Keratinocyte (primary cell): Measurements from ENCODE around the gene EME2. TPM values are rescaled to one million over a fixed set of nuclear protein-coding genes. Genes with fewer than 3 reads are reported as not detected.

Experiments
- DNase-seq: peaks from one replicate; pipeline ENCODE4 v3.0.0-alpha.2; 2011; ENCODE audit warnings: low read depth, missing footprints, low spot score
- FAIRE-seq: peaks from 2 replicates; lab custom pipeline; 2011; peaks lifted over from hg19 to GRCh38; lab: Jason Lieb, UNC
- H2AFZ ChIP-seq: 2 replicates; pipeline ENCODE4 v1.6.0; 2012; ENCODE audit warnings: low read length, control low read depth, inconsistent platforms; ENCODE audit not compliant: control insufficient read depth
- H3K27ac ChIP-seq: 2 replicates; pipeline ENCODE4 v1.5.1; 2011; ENCODE audit warnings: low read length; ENCODE audit not compliant: control insufficient read depth, insufficient read depth
- H3K27me3 ChIP-seq: 3 replicates; pipeline ENCODE4 v1.6.0; 2011; ENCODE audit warnings: low read length; ENCODE audit not compliant: control insufficient read depth, insufficient read depth; ENCODE audit errors: extremely low read depth
- H3K36me3 ChIP-seq, 2 experiments: 2 replicates in 1 of 2; 3 replicates in 1 of 2; pipeline ENCODE4 v1.5.1; 2011; ENCODE audit warnings: low read length in 2 of 2, mild to moderate bottlenecking in 1 of 2; ENCODE audit not compliant: control insufficient read depth in 2 of 2, insufficient read depth in 2 of 2; ENCODE audit errors: extremely low read depth in 1 of 2
- H3K4me1 ChIP-seq: 3 replicates; pipeline ENCODE4 v1.5.1; 2011; ENCODE audit warnings: low read length; ENCODE audit not compliant: control insufficient read depth, insufficient read depth; ENCODE audit errors: extremely low read depth
- H3K4me2 ChIP-seq: 3 replicates; pipeline ENCODE4 v1.6.0; 2011; ENCODE audit warnings: low read depth, low read length; ENCODE audit not compliant: control insufficient read depth, insufficient read depth; ENCODE audit errors: extremely low read depth
- H3K4me3 ChIP-seq, 3 experiments: fragments of 200-600 bp in 1 of 3; sonication (generic) in 1 of 3; 2 replicates in 2 of 3; 3 replicates in 1 of 3; pipeline ENCODE4 v1.5.1; 2011 to 2016; ENCODE audit warnings: low read length in 3 of 3, mild to moderate bottlenecking in 3 of 3, control low read depth in 2 of 3, inconsistent platforms in 1 of 3, low read depth in 1 of 3, mixed read lengths in 1 of 3, mixed run types in 1 of 3, moderate library complexity in 1 of 3; ENCODE audit not compliant: control insufficient read depth in 2 of 3, insufficient read depth in 2 of 3; ENCODE audit errors: extremely low read depth in 1 of 3
- H3K79me2 ChIP-seq: 2 replicates; pipeline ENCODE4 v1.6.0; 2012; ENCODE audit warnings: low read length; ENCODE audit not compliant: control insufficient read depth, insufficient read depth
- H3K9ac ChIP-seq: 3 replicates; pipeline ENCODE4 v1.6.0; 2011; ENCODE audit warnings: low read length; ENCODE audit not compliant: control insufficient read depth, insufficient read depth; ENCODE audit errors: extremely low read depth
- H3K9me1 ChIP-seq: 3 replicates; pipeline ENCODE4 v1.6.0; 2011; ENCODE audit warnings: low read length; ENCODE audit not compliant: control insufficient read depth, insufficient read depth; ENCODE audit errors: extremely low read depth
- H3K9me3 ChIP-seq: 2 replicates; pipeline ENCODE4 v1.5.1; 2012; ENCODE audit warnings: low read depth, low read length; ENCODE audit not compliant: control insufficient read depth
- H4K20me1 ChIP-seq: 3 replicates; pipeline ENCODE4 v1.6.0; 2011; ENCODE audit warnings: low read length; ENCODE audit not compliant: control insufficient read depth, insufficient read depth; ENCODE audit errors: extremely low read depth
- EZH2 ChIP-seq: IDR thresholded peaks from one replicate; pipeline ENCODE4 v1.6.1; 2012; ENCODE audit warnings: inconsistent platforms, mild to moderate bottlenecking, low read length, moderate library complexity
- dilution Hi-C: fragments of 300-500 bp; cut with MboI; formaldehyde crosslinking; loops from one replicate; pipeline ENCODE4 v1.7.0; 2020; ENCODE audit warnings: low sequenced_read_pairs; ENCODE audit not compliant: extremely low pct_ligation_motif_present
- polyA plus RNA-seq, 5 experiments: library from polyadenylated mRNA; depleted of rRNA in 3 of 5; stranded (reverse) in 3 of 5; stranded (forward) in 1 of 5; unstranded in 1 of 5; fragments of >200 nt; gene quantifications; 1 replicate in 1 of 5; 2 replicates in 3 of 5; 3 replicates in 1 of 5; pipeline versions ENCODE4 v1.2.1 to v1.2.3, GENCODE V29; 2011 to 2012; ENCODE audit warnings: missing spikeins in 2 of 5, low read depth in 1 of 5, low replicate concordance in 1 of 5
- TF ChIP-seq, protein P1 (sequence below), 3 experiments: IDR thresholded peaks in 1 of 3; conservative IDR thresholded peaks in 1 of 3; optimal IDR thresholded peaks in 1 of 3; 2 replicates in 2 of 3; 3 replicates in 1 of 3; pipeline versions ENCODE3 to v1.5.1; 2011; ENCODE audit warnings: low read length in 3 of 3, mild to moderate bottlenecking in 3 of 3, moderate library complexity in 2 of 3, control low read depth in 1 of 3, inconsistent platforms in 1 of 3; ENCODE audit not compliant: insufficient read depth in 2 of 3; ENCODE audit errors: extremely low read depth in 1 of 3

EME2 gene
- polyA plus RNA-seq, 1 donor (not counting 4 experiments of a cell fraction or from before 2014, with no cell fraction given), result 6.3 TPM

DNA sequence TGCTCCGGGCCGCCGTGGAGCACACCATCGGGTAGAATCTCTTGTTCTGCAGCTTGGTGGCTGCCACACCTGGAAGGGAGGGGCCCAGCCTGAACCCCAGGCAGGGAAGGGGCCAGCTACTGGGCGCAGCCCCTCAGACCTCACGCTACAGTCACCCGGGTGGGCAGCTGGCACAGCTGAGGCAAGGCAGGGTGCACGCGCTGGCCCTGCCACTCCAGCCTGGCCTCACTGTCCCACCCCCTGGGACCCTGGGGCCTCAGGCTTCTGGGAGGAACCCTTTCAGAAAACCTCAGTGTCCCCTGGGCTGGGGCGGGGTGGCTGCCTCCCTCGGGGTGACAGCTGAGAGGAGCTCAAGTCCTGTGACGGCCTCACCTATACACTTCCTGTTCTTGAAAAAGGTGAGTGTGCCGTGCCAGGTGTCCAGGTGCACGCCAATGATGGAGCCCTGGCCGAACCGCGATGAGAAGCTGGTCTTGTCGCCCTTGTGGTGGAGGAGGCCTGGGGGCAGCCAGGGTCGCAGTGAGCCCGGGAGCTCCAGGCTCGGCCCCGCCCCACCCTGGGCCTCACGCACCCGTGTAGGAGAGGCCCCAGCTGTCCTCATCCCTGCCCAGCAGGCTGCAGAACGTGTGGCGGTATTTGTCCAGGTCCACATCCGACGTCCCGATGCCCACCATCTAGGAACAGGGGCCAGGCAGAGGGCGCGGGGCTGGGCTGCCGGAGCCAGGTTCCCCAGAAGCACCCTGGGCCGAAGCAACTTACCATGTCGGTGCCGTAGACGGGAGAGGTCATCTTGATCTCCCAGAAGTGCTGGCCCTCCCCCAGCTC, 5.0 kb downstream of the EME2 start:
- H3K27me3 ChIP-seq, result no peaks in the 10 kb centered on the region
- H3K36me3 ChIP-seq, result peaks cover 3 to 16% of the 10 kb centered on the region in 2 experiments
- no peak overlapping the region for H3K4me2 ChIP-seq
- no peak overlapping the region for H3K4me3 ChIP-seq
- peaks cover 19% of the 10 kb centered on the region for H3K4me1 ChIP-seq
- H3K79me2 ChIP-seq, result peaks cover 26% of the 10 kb centered on the region
- H3K9me3 ChIP-seq, result no peaks in the 10 kb centered on the region
- DNase-seq (no peak), FAIRE-seq (no peak)
- H3K9ac ChIP-seq, result no peak overlapping the region
- peaks cover 4% of the 10 kb centered on the region for H3K9me1 ChIP-seq
- no peak for TF ChIP-seq EZH2
- no peak overlapping the region for H3K27ac ChIP-seq
- dilution Hi-C loops, result no loop called here
- H4K20me1 ChIP-seq, result peaks cover 2% of the 10 kb centered on the region
- H2AFZ ChIP-seq, result no peak overlapping the region

DNA sequence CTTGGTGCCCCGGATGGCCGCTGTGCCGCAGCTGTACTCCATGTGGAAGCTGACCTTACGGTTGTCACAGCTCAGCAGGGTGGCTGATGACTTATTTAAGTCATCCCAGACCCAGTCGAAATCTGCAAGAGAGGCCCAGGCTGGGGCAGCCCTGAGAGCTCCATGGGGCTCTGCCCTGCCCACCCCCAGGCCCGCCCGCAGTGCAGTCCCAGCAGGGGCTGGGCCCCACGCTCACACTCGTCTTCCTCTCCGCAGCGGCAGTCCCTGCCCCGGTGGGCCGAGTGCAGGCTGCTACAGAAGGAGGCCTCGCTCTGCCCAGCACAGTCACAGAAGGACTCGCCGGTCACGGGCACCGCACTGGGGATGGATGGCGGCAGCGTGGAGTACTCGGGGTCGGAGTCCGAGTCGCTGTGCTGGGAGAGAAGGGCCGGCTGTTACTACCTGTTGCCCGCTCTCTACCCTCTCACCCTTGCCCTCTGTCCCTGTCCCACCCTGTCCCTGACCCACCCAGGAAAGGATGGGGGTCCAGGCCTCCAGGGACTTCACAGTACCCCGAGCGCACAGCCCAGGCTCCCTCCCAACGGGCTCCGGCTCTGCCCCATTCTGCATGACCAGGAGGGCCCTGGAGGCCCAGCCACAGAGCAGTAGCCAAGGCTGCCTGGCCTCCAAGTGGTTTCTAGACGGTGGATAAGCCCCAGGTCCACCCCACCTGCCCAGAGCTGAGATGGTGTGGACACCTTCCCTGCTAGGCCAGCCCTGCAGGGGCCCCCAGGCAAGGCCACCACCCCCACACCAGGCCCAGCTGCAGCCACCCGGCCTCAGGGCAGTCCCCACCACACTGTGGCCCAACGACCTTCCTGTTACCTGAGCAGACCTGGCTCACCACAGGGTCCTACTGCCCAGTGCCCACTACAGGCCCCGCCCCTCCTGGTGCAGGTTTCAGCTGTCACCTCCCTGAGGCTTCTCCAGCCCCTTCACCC, 5.9 kb downstream of the EME2 start:
- peaks cover 2% of the 10 kb centered on the region for H4K20me1 ChIP-seq
- FAIRE-seq (no peak), DNase-seq (no peak)
- dilution Hi-C loops, result no loop called here
- TF ChIP-seq, protein P1, sequence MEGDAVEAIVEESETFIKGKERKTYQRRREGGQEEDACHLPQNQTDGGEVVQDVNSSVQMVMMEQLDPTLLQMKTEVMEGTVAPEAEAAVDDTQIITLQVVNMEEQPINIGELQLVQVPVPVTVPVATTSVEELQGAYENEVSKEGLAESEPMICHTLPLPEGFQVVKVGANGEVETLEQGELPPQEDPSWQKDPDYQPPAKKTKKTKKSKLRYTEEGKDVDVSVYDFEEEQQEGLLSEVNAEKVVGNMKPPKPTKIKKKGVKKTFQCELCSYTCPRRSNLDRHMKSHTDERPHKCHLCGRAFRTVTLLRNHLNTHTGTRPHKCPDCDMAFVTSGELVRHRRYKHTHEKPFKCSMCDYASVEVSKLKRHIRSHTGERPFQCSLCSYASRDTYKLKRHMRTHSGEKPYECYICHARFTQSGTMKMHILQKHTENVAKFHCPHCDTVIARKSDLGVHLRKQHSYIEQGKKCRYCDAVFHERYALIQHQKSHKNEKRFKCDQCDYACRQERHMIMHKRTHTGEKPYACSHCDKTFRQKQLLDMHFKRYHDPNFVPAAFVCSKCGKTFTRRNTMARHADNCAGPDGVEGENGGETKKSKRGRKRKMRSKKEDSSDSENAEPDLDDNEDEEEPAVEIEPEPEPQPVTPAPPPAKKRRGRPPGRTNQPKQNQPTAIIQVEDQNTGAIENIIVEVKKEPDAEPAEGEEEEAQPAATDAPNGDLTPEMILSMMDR (optimal IDR thresholded peaks at IDR 0.05 in 1 of 3, IDR thresholded peaks at IDR 0.05 in 1 of 3, conservative IDR thresholded peaks at IDR 0.05 in 1 of 3; ENCODE audit: extremely low read depth in 1 of 3, insufficient read depth in 2 of 3, low read length in 3 of 3), result no peak
- no peak for TF ChIP-seq EZH2
- no peaks in the 10 kb centered on the region for H3K9me3 ChIP-seq
- no peak overlapping the region for H2AFZ ChIP-seq
- no peak overlapping the region for H3K27ac ChIP-seq
- H3K79me2 ChIP-seq, result peaks cover 27% of the 10 kb centered on the region
- peaks cover 3 to 16% of the 10 kb centered on the region in 2 experiments for H3K36me3 ChIP-seq
- H3K4me2 ChIP-seq, result no peak overlapping the region
- no peak overlapping the region for H3K4me3 ChIP-seq
- peaks cover 4% of the 10 kb centered on the region for H3K9me1 ChIP-seq
- no peaks in the 10 kb centered on the region for H3K27me3 ChIP-seq
- H3K9ac ChIP-seq, result no peak overlapping the region
- peaks cover 19% of the 10 kb centered on the region for H3K4me1 ChIP-seq
